KOPT-K1 (cell line): ENCODE data around the gene PLXNA4.
"Not testable (repeated sequence)": the region's sequence is repeated elsewhere in the genome, so short reads cannot be mapped to it uniquely, and the experiment has no call there.

Experiments used
- H3K27ac ChIP-seq: fragments of 200-600 bp; sonication (generic); 2 replicates; pipeline ENCODE4 v1.5.1; 2016; ENCODE audit warnings: antibody characterized with exemption, mild to moderate bottlenecking, low read depth, low read length; ENCODE audit not compliant: poor library complexity, severe bottlenecking
- H3K36me3 ChIP-seq: fragments of 200-600 bp; sonication (generic); 2 replicates; pipeline ENCODE4 v1.5.1; 2017; ENCODE audit warnings: antibody characterized with exemption, mild to moderate bottlenecking, low read length, moderate library complexity; ENCODE audit not compliant: insufficient read depth
- H3K9me3 ChIP-seq: fragments of 200-600 bp; sonication (generic); 2 replicates; pipeline ENCODE4 v1.5.1; 2017; ENCODE audit warnings: antibody characterized with exemption, low read length, mild to moderate bottlenecking; ENCODE audit not compliant: insufficient read depth, poor library complexity, severe bottlenecking

The PLXNA4 gene

DNA sequence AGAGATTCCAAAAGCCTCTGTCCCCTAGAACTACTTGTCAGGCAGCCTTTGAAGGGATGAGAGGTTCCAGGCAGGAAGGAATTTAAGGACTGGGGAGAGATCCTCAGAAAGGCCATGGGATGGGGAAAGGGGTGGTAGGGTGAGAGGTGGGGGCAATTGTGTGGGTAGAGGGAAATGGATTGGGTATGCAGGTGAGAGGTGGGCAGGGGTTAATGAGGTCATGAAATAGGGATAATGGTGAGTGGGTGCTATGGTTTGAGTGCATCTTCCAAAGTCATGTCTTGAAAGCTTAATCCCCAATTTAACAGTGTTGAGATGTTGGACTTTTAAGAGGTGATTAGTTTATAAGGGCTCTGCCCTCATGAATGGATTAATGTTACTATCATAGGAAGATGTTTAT is 383.5 kb downstream of the PLXNA4 start:
- peaks cover 3% of the 10 kb centered on the region for H3K9me3 ChIP-seq
- H3K27ac ChIP-seq = no peak overlapping the region
- no peaks in the 10 kb centered on the region for H3K36me3 ChIP-seq

DNA sequence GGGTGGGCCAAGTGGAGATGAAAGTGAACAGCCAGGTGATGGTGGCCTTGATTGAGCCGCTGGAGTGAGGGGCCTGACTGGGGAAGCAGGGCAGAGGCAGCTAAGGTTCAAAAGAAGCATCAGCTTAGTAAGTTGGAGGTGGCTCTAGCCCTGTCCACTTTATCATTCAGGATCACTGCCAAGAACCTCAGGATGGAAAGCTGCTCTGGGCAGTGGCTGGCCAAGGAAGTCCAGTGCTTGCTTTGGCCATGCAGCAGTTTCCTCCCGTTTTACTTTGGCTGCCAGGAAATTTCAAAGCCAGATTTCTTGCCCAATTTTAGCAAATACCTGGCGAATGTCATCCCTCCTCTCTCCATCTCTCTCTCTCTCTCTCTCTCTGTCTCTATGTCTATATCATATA is 384.9 kb downstream of the PLXNA4 start:
- no peaks in the 10 kb centered on the region for H3K36me3 ChIP-seq
- peaks cover 15% of the 10 kb centered on the region for H3K9me3 ChIP-seq
- H3K27ac ChIP-seq = no peak overlapping the region

DNA sequence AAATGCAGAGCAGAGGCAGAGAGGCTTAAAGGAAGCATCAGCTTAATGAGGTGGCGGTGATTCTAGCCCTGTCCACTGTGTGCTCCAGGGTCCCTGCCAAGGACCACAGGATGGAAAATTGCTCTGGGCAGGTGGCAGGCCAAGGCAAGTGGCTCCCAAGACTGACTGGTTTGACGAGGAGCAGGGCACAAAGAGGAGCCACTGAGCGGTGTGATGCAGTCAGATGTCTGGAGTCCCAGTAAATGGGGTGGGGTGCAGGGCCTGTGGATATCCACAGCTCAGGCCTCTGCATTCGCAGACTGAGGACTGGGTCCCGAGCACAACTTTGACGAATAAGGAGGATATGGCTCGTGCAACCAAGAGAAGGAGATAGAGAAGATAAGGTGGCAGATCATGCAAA is 385.6 kb downstream of the PLXNA4 start:
- Histone ChIP-seq H3K36me3 (no peaks in the 10 kb centered on the region), H3K27ac (no peak overlapping the region)

DNA sequence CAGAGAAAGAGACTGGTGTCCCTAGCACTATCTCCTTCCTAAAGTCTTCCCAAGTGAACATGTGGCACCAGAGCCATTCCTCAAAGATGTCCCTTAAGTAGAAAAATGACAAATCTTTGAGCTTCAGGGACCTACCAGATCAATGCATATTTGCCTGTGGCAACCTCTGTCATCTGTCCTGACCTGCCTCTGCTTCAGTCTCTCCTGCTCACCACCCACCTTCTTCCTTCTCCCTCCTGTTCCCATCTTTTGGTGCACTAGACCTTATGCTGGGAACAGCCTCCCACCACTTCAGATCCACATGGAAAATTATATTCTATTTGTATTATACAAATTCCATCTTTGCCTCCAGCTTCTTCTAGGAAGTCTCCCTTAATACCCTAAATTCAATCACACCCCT is 386.4 kb downstream of the PLXNA4 start:
- Histone ChIP-seq H3K27ac (no peak overlapping the region), H3K9me3 (peaks cover 21% of the 10 kb centered on the region), H3K36me3 (no peaks in the 10 kb centered on the region)

More for the DNA sequence above, 385.6 kb downstream of the PLXNA4 start:
- H3K9me3 ChIP-seq = peaks cover 21% of the 10 kb centered on the region

DNA sequence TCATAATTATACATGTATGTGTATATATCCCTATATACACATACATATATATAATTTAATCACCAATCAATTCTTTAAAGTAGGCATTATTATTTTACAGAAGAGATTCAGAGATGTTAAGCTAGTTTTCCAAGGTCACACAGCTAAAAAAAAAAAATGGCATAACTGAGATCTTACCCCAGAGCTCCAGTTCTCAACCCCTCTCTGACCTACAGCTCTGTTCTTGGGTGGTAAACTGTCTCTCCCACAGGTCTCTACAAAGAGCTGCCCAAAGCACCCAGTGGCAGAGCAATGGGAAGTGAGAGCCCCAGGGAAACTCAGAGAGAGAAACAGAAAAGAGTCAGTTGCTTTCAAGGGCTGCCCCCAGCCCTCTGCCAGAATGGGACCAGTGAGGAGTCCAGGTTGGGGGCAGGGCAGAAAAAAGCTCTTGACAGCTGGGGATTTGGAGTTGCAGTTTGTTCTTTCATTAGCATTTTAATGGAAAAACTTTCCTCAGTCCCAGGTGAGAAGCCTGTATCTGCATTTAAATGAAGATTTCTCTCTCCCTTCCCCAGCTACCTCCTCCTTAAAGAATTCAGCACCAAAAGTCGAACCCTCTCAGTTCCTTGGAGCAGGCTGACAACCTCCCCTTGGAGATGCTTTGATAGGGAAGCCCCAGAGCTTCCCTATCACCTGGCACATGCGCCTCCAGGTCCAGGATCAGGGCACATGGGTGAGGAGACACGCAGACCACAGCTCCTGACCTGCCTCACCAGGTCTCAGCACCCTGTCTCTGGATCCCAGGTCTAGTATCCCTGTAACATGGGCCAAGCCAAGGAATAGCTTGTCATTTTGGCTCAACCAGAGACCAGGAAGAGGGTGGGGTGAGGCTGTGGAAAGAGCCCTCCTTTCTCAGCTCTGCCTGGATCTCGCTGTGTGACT is 388.1 kb downstream of the PLXNA4 start:
- H3K36me3 ChIP-seq = no peaks in the 10 kb centered on the region
- peaks cover 21% of the 10 kb centered on the region for H3K9me3 ChIP-seq
- no peak overlapping the region for H3K27ac ChIP-seq

DNA sequence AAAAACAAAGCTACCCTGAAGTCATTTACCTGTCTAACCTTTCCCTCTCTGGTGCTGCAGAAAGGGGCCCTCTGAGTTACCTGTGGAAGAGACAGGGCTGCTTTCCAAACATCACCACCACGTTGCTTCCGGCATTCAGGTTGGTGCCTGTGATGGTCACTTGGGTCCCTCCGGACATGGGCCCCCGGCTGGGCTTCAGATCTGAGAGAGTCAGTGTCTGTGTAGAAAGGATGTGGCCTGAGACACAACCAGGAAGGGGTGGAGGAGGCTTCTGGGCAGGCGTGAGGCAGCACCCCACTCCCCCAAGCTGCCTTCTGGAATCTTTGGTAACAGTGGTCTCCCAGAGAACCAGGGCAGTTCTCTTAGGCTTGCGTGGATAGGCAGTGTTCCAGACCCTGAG is 388.9 kb downstream of the PLXNA4 start:
- Histone ChIP-seq H3K36me3 (no peaks in the 10 kb centered on the region), H3K27ac (no peak overlapping the region), H3K9me3 (peaks cover 21% of the 10 kb centered on the region)

DNA sequence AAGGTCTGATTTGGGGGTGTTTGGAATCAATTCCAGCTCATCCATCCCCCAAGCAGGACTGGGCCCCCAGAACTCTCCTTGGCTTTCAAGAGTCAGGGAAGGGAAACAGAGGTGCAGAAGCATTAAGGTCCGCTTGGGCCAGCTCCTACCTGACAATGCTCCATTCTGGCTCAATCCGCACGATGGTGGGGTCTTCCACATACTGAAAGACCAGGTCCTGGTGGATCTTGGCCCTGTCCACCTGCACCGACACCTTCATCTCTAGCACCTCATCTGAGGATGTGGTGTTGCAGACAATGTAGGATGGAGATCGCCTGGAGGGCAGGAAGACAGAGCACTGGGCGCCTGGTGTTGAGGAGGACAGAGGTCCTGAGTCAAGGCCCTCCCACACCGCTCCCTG is 391.1 kb downstream of the PLXNA4 start:
- Histone ChIP-seq H3K36me3 (no peaks in the 10 kb centered on the region), H3K27ac (no peak overlapping the region), H3K9me3 (peaks cover 21% of the 10 kb centered on the region)

DNA sequence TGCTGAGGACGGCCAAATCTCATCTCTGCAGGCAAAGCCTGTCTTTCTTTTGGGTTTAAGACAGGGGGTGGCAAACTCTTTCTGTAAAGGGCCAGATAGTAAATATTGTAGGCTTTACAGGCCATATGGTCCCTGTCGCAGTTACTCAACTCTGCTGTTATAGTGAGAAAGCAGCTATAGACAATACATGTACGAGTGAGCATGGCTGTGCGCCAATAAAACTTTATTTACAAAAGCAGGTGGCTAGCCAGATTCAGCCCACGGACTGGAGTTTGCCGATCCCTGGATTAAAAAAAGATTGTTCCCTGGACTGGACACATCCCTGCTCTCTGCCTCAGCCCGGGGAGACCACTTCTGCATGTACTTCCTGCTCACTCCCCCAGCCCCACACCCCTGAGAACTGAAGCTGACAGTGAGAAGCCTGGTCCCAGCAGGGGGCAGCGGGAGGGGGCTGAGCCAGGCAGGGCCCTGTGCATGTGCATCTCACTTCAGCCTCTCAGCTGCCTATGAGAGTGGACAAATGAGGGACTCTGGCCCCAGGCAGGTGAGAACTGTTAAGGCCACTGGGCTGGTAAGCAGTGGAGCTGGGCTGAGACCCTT is 392.4 kb downstream of the PLXNA4 start:
- Histone ChIP-seq H3K27ac (no peak overlapping the region), H3K9me3 (peaks cover 21% of the 10 kb centered on the region), H3K36me3 (no peaks in the 10 kb centered on the region)

DNA sequence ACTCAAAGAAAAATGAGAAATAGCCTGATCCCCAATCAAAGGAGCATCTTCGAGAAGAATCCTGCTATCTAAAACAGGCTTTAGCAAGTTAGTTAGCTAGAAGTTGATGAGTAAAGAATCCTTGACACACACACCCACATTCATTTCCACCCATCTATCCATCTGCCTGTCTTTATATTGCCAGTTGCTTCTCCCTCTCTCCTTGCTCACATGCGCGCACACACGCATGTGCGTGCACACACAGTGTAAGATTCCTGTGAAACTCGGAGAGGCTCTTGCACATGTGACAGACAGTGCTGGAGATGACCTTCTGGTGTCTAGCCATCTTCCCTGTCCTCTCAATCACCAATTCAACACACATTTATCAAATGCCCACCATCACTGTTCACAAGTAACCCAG is 393.3 kb downstream of the PLXNA4 start:
- Histone ChIP-seq H3K27ac (no peak overlapping the region), H3K9me3 (peaks cover 20% of the 10 kb centered on the region), H3K36me3 (no peaks in the 10 kb centered on the region)

DNA sequence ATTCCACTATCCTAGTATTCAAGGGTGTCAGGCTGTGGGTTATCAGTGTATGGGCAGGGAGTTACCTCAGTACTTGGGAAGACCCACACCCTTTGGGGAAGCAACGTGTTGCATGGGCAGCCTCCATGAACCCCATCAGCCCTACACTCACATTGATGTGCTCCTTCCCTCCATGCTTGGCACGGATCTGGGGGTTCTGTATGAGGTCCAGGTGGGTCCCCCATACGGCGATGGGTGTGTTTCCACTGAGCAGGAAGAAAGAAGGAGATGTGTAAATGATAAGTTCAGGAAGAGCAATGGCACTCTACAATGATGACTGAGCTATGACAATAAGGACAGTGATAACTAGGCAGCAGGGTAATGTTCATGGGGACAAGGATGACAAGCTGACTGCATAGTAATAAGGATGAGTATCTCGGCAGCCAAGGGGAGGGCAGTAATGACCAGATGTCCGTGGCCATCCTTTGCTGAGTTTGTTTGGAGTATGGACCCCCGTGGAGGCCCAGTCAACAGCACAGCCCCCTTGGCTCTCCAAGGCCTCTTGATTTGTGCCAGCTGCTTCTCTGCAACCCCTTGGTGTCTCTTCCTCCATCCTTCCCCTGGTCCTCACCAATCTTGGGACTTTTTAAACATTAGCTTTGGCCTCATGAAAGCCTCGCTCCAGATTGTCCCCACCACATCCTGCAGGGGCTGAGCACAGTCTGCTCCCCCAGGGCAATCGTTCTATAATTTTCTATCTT is 394.2 kb downstream of the PLXNA4 start:
- Histone ChIP-seq H3K9me3 (peaks cover 12% of the 10 kb centered on the region), H3K27ac (no peak overlapping the region)

DNA sequence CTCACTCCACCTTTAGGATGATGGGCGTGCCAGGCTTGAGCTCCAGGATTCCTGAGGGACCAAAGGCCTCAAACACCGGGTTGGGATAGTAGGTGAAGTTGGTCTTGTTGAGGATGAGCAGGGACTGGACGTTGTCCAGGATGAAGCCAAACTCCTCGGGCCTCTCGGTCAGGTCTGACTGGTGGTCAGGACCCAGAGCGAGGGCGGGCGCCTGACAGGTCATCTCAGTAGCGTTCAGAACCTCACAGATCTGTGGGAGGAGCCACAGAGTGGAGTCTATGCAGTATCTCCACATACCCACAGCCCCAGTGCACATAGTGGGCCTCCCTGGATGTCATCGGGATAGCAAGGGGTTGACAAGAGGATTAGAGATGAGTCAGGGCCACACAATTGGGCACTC is 394.9 kb downstream of the PLXNA4 start:
- peaks cover 5% of the 10 kb centered on the region for H3K9me3 ChIP-seq
- no peaks in the 10 kb centered on the region for H3K36me3 ChIP-seq
- no peak overlapping the region for H3K27ac ChIP-seq

More for the DNA sequence above, 394.2 kb downstream of the PLXNA4 start:
- no peaks in the 10 kb centered on the region for H3K36me3 ChIP-seq

DNA sequence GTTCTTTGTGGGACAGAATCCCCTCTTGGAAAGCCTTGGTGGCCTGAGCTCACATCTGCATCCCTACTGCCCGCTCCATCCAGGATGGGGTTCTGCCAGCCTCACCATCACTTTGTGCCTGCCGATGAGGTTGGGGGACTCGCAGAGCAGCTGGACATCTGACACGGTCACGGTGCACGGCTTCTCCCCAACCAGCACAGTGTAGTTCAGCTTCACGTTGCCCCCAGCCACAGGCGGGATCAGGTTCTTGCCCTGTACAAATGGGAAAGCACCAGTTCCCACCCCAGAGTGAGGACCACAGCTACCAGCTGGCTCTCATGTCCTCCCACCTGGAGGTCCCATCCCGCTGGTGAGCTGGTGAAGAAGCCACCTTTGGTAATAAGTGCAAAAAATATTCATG is 395.8 kb downstream of the PLXNA4 start:
- no peaks in the 10 kb centered on the region for H3K36me3 ChIP-seq
- no peaks in the 10 kb centered on the region for H3K9me3 ChIP-seq
- H3K27ac ChIP-seq = no peak overlapping the region

DNA sequence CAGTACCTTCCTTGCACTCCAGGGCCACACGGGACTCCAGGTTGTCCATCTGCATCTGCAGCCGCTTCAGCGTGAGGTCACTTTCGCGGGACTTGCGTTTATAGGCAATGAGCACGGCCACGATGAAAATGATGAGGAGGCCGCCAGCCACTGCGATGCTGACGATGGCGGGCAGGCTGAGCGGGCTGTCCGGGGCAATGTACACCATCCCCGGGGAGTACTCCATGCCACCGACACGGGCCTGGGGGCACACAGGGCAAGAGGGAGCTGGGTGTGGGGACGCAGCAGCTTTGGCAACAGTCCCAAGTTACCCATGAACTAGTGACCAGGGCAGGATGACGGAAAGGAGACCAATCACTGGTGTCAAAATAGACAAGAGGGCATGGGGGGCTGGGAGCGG is 396.6 kb downstream of the PLXNA4 start:
- no peaks in the 10 kb centered on the region for H3K36me3 ChIP-seq
- no peak overlapping the region for H3K27ac ChIP-seq
- H3K9me3 ChIP-seq = no peaks in the 10 kb centered on the region

DNA sequence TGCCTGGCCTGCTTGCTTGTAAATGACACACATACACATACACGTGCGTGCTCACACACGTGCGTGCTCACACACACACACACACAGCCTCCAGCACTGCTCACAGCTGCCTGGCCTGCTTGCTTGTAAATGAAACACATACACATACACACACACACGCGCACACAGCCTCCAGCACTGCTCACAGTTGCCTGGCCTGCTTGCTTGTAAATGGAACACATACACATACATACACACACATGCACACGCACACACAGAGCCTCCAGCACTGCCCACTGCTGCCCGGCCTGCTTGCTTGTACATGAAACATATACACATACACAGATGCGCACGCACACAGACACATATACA is 397.2 kb downstream of the PLXNA4 start:
- no peak overlapping the region for H3K27ac ChIP-seq
- no peaks in the 10 kb centered on the region for H3K9me3 ChIP-seq
- no peaks in the 10 kb centered on the region for H3K36me3 ChIP-seq

DNA sequence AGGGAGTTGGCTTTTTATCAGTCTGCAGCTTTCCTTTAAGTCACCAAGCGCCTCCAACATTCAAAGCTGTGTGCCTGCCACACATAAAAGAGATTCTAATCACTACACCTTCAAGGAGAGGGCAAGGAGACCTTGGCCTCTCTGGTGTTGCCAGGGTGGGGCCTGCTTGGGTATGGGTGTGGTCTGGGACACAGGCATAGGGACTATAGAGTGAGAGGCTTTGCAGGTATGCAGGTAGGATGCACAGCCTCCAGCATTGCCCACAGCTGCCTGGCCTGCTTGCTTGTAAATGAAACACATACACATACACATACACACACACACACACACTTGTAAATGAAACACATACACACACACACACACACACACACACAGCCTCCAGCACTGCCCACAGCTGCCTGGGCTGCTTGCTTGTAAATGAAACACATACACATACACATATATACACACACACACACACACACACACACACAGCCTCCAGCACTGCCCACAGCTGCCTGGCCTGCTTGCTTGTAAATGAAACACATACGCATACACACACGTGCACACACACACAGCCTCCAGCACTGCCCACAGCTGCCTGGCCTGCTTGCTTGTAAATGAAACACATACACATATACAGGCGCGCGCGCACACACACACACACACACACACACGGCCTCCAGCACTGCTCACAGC is 397.7 kb downstream of the PLXNA4 start:
- H3K27ac ChIP-seq, H3K36me3 ChIP-seq, H3K9me3 ChIP-seq: not testable (repeated sequence)
